SU-DHL-6 (cell line): Measurements from ENCODE around the gene PROCR.

ENCODE experiments used
- CTCF ChIP-seq: fragments of 200-600 bp; sonication (generic); IDR thresholded peaks from one replicate; pipeline ENCODE4 v1.5.1; 2017; ENCODE audit warnings: antibody characterized with exemption, mild to moderate bottlenecking, low read length, moderate library complexity; ENCODE audit not compliant: insufficient read depth, poor library complexity, severe bottlenecking
- EZH2phosphoT487 ChIP-seq: fragments of 200-600 bp; sonication (generic), shearing (Covaris generic); conservative IDR thresholded peaks from 2 replicates; pipeline ENCODE4 v1.6.1; 2018; ENCODE audit warnings: mild to moderate bottlenecking, antibody characterized with exemption, low read length, moderate library complexity, mixed read lengths

DNA sequence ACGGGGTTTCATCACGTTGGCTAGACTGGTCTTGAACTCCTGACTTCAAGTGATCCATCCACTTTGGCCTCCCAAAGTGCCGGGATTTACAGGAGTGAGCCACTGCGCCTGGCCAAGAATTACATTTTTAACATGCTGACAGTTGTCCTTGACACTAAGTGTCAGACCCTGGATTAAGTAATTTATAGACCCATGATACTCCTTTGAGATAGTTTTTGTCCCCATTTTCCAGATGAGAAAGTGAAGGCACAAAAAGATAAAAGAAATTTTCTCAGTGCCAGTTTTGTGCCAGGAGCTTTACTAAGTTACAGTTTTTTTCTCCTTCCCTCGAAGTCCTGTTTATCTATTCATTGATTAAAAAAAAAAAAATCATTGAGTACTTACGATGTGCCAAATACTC lies 14.9 kb upstream of the PROCR start:
- no peak for TF ChIP-seq CTCF
- TF ChIP-seq EZH2phosphoT487, result no peak
